ENCODE results near the gene CNTNAP2. TPM values are rescaled to one million over a fixed set of nuclear protein-coding genes. Genes with fewer than 3 reads are reported as not detected.
A peak's percentile ranks its signal among the peaks of the same experiment; 100 is the strongest.

CNTNAP2 gene
- total and polyA plus RNA-seq, 9 donors: 0.24 to 7.0 (median 1.5) TPM

- peak in 1 of 5 donors; percentile 19 for DNase-seq
- no peak for TF ChIP-seq CTCF (IDR thresholded peaks at IDR 0.05)
- TF ChIP-seq EP300 (IDR thresholded peaks at IDR 0.05): no peak
- TF ChIP-seq POLR2A (IDR thresholded peaks at IDR 0.05): no peak
- Histone ChIP-seq H3K36me3 (no peaks in the 10 kb centered on the region), H3K9me3 (no peaks in the 10 kb centered on the region), H3K27ac (no peak overlapping the region), H3K4me1 (ENCODE audit: insufficient read depth) (no peaks in the 10 kb centered on the region), H3K27me3 (no peaks in the 10 kb centered on the region), H3K4me3 (no peak overlapping the region)
- 56 to 61% (median 61%) methylated on average over 3 of the region's 3 CpGs for WGBS, 3 donors
- intact Hi-C loops (cut with DNase I): no loop called here
Measured at GRCh38 chr7:146659732-146660131, 543.1 kb downstream of the CNTNAP2 start.

- DNase-seq: no peak
- Histone ChIP-seq H3K9me3 (no peaks in the 10 kb centered on the region), H3K36me3 (no peaks in the 10 kb centered on the region), H3K27ac (no peak overlapping the region), H3K4me3 (no peak overlapping the region), H3K4me1 (ENCODE audit: insufficient read depth) (no peaks in the 10 kb centered on the region), H3K27me3 (no peaks in the 10 kb centered on the region)
- intact Hi-C loops (cut with DNase I): no loop called here
- TF ChIP-seq POLR2A (IDR thresholded peaks at IDR 0.05): no peak
- TF ChIP-seq EP300 (IDR thresholded peaks at IDR 0.05): no peak
- TF ChIP-seq CTCF (IDR thresholded peaks at IDR 0.05): no peak
- WGBS, 3 donors: 23 to 30% (median 26%) methylated on average over 5 of the region's 5 CpGs
Measured at GRCh38 chr7:146660839-146661238, 544.2 kb downstream of the CNTNAP2 start.

- no peaks in the 10 kb centered on the region for H3K36me3 ChIP-seq
- no peaks in the 10 kb centered on the region for H3K9me3 ChIP-seq
- no peaks in the 10 kb centered on the region for H3K4me1 ChIP-seq (ENCODE audit: insufficient read depth)
- no peaks in the 10 kb centered on the region for H3K27me3 ChIP-seq
- intact Hi-C loops (cut with DNase I): no loop called here
- no peak overlapping the region for H3K4me3 ChIP-seq
- TF ChIP-seq POLR2A (IDR thresholded peaks at IDR 0.05): no peak
- TF ChIP-seq EP300 (IDR thresholded peaks at IDR 0.05): no peak
- no peak for TF ChIP-seq CTCF (IDR thresholded peaks at IDR 0.05)
- DNase-seq: no peak
- no peak overlapping the region for H3K27ac ChIP-seq
Measured at GRCh38 chr7:146661435-146661834, 544.8 kb downstream of the CNTNAP2 start.

GRCh38 chr7:146661929-146662328 lies 545.3 kb downstream of the CNTNAP2 start:
- Histone ChIP-seq H3K4me3 (no peak overlapping the region), H3K27me3 (no peaks in the 10 kb centered on the region), H3K27ac (no peak overlapping the region), H3K4me1 (ENCODE audit: insufficient read depth) (no peaks in the 10 kb centered on the region), H3K36me3 (no peaks in the 10 kb centered on the region), H3K9me3 (no peaks in the 10 kb centered on the region)
- no peak for DNase-seq
- WGBS, 3 donors: 78 to 83% (median 81%) methylated on average over 12 of the region's 12 CpGs
- TF ChIP-seq CTCF (IDR thresholded peaks at IDR 0.05) (no peak), POLR2A (IDR thresholded peaks at IDR 0.05) (no peak), EP300 (IDR thresholded peaks at IDR 0.05) (no peak)
- intact Hi-C loops (cut with DNase I): no loop called here

GRCh38 chr7:146665023-146665422 lies 548.4 kb downstream of the CNTNAP2 start:
- Histone ChIP-seq H3K27ac (no peak overlapping the region), H3K36me3 (no peaks in the 10 kb centered on the region), H3K9me3 (no peaks in the 10 kb centered on the region), H3K27me3 (no peaks in the 10 kb centered on the region), H3K4me3 (no peak overlapping the region), H3K4me1 (ENCODE audit: insufficient read depth) (no peaks in the 10 kb centered on the region)
- TF ChIP-seq EP300 (IDR thresholded peaks at IDR 0.05) (no peak), CTCF (IDR thresholded peaks at IDR 0.05) (no peak), POLR2A (IDR thresholded peaks at IDR 0.05) (no peak)
- intact Hi-C loops (cut with DNase I): no loop called here
- WGBS, 3 donors: 92 to 95% (median 95%) methylated on average over 12 of the region's 12 CpGs
- no peak for DNase-seq
